ENCODE data around the gene SFR1. TPM values are rescaled to one million over a fixed set of nuclear protein-coding genes. Genes with fewer than 3 reads are reported as not detected.

SFR1 gene
- total RNA-seq, 6 experiments from 2014 or later: 1.2 to 3.5 (median 1.7) TPM

GRCh38 chr10:104120512-104120902 lies 1.5 kb upstream of the SFR1 start:
- Histone ChIP-seq H3K9me3 (no peaks in the 10 kb centered on the region), H3K27ac (peak overlapping the region; percentile 94 to 96 (median 95)), H3K4me1 (peaks cover 0 to 5% (median 0%) of the 10 kb centered on the region in 4 donors), H3K27me3 (no peaks in the 10 kb centered on the region), H3K4me3 (peak overlapping the region; percentile 47 to 69 (median 59)), H3K36me3 (no peaks in the 10 kb centered on the region)
- no peak for TF ChIP-seq POLR2A (IDR thresholded peaks at IDR 0.05)
- TF ChIP-seq, protein P1, sequence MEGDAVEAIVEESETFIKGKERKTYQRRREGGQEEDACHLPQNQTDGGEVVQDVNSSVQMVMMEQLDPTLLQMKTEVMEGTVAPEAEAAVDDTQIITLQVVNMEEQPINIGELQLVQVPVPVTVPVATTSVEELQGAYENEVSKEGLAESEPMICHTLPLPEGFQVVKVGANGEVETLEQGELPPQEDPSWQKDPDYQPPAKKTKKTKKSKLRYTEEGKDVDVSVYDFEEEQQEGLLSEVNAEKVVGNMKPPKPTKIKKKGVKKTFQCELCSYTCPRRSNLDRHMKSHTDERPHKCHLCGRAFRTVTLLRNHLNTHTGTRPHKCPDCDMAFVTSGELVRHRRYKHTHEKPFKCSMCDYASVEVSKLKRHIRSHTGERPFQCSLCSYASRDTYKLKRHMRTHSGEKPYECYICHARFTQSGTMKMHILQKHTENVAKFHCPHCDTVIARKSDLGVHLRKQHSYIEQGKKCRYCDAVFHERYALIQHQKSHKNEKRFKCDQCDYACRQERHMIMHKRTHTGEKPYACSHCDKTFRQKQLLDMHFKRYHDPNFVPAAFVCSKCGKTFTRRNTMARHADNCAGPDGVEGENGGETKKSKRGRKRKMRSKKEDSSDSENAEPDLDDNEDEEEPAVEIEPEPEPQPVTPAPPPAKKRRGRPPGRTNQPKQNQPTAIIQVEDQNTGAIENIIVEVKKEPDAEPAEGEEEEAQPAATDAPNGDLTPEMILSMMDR (IDR thresholded peaks at IDR 0.05): no peak
- ATAC-seq (no peak), DNase-seq (no peak)
- 63% methylated on average over 2 of the region's 2 CpGs for WGBS (ENCODE audit: insufficient coverage, low coverage, low lambda C conversion rate, missing lambda C conversion rate)
- intact Hi-C loops (cut with DNase I): no loop called here

DNA sequence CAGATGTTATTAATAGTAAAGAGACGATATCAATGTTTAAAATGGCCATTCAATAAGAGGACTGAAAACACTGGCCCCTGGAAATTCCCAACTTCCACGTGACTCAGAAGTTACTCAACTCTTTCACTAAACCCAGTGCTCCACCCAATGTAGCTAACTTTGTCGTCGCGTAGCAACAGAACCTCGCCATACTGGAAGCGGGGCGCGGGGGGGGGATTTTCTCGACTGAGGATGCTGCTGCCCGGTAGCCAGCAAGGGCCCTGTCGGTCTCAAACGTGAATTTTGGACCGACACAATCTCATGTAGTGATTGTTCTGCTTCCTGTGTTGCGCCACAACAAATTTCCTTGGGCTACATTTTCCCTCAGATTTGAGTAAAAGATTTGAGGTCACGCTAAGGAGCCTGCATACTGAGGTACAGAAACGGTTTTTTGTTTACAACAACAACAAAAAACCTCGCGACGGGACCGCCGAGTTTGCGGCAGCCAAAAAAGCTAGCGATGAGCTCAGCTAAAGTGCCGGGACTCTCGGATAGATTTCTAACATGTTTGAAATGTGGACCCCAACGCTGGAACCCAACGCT lies 977 bp upstream of the SFR1 start:
- no peaks in the 10 kb centered on the region for H3K9me3 ChIP-seq
- TF ChIP-seq POLR2A (IDR thresholded peaks at IDR 0.05): no peak
- TF ChIP-seq, protein P1 (IDR thresholded peaks at IDR 0.05): no peak
- H3K4me3 ChIP-seq: peak overlapping the region; percentile 47 to 69 (median 59)
- no peaks in the 10 kb centered on the region for H3K36me3 ChIP-seq
- peak overlapping the region; percentile 94 to 96 (median 95) for H3K27ac ChIP-seq
- under 1% methylated on average over 27 of the region's 28 CpGs for WGBS (ENCODE audit: insufficient coverage, low coverage, low lambda C conversion rate, missing lambda C conversion rate)
- H3K27me3 ChIP-seq: no peaks in the 10 kb centered on the region
- ATAC-seq (peak; percentile 55 to 73 (median 62)), DNase-seq (peak; percentile 85 to 88 (median 88))
- intact Hi-C loops (cut with DNase I): no loop called here
- peaks cover 0 to 5% (median 0%) of the 10 kb centered on the region in 4 donors for H3K4me1 ChIP-seq

- peak overlapping the region; percentile 60 to 82 (median 63) for H3K27ac ChIP-seq
- no peaks in the 10 kb centered on the region for H3K9me3 ChIP-seq
- H3K27me3 ChIP-seq: no peaks in the 10 kb centered on the region
- intact Hi-C loops (cut with DNase I): no loop called here
- H3K36me3 ChIP-seq: no peaks in the 10 kb centered on the region
- H3K4me3 ChIP-seq: peak overlapping the region; percentile 63 to 69 (median 64)
- DNase-seq (peak in 1 of 3 donors; percentile 22), ATAC-seq (no peak)
- TF ChIP-seq, protein P1 (IDR thresholded peaks at IDR 0.05): no peak
- no peak for TF ChIP-seq POLR2A (IDR thresholded peaks at IDR 0.05)
- peaks cover 0 to 5% (median 0%) of the 10 kb centered on the region in 4 donors for H3K4me1 ChIP-seq
- WGBS (ENCODE audit: insufficient coverage, low coverage, low lambda C conversion rate, missing lambda C conversion rate): 20% methylated on average over 16 of the region's 23 CpGs
These were observed 495 bp downstream of the SFR1 start for GRCh38 chr10:104122225-104123107.

GRCh38 chr10:104123397-104123796 lies 1.4 kb downstream of the SFR1 start:
- Histone ChIP-seq H3K9me3 (no peaks in the 10 kb centered on the region), H3K36me3 (no peaks in the 10 kb centered on the region), H3K27ac (no peak overlapping the region), H3K4me1 (peaks cover 0 to 5% (median 0%) of the 10 kb centered on the region in 4 donors), H3K4me3 (no peak overlapping the region), H3K27me3 (no peaks in the 10 kb centered on the region)
- DNase-seq (no peak), ATAC-seq (no peak)
- WGBS (ENCODE audit: insufficient coverage, low coverage, low lambda C conversion rate, missing lambda C conversion rate): 50% methylated on average over 1 of the region's 1 CpG
- TF ChIP-seq, protein P1 (IDR thresholded peaks at IDR 0.05): peak; percentile 33 to 43 (median 37)
- no peak for TF ChIP-seq POLR2A (IDR thresholded peaks at IDR 0.05)
- intact Hi-C loops (cut with DNase I): no loop called here
